GM12878 (cell line): ENCODE results near the gene N4BP3. TPM values are rescaled to one million over a fixed set of nuclear protein-coding genes. Genes with fewer than 3 reads are reported as not detected.

Source experiments
- ATAC-seq: fragments of 200-7000 bp; cut with Tn5 transposase; 3 replicates; pipeline ENCODE4 v1.9.1; 2020; ENCODE audit warnings: mild to moderate bottlenecking, moderate library complexity
- BruUV-seq: library from RNA; stranded (reverse); fragments of 400-500 nt; replicated peaks from 2 replicates; lab custom pipeline; 2021; lab: Mats Ljungman, UMichigan
- CTCF ChIA-PET: fragments of 300-600 bp; sonication (Branson Sonifier 250); formaldehyde crosslinking; extraction: SDS; loops from one replicate; lab custom pipeline; 2021; ENCODE audit warnings: inconsistent platforms; lab: Yijun Ruan, JAX
- POLR2A ChIA-PET: fragments of 350-600 bp; formaldehyde crosslinking; extraction: SDS; loops from one replicate; lab custom pipeline; 2021; ENCODE audit warnings: inconsistent platforms; lab: Charles Lee
- RAD21 ChIA-PET: fragments of 300-600 bp; sonication (Branson Sonifier 250); formaldehyde crosslinking; loops from one replicate; lab custom pipeline; 2023; ENCODE audit warnings: antibody characterized with exemption; ENCODE audit not compliant: unreplicated experiment; lab: Charles Lee
- SMC1A ChIA-PET: fragments of 300-600 bp; sonication (Branson Sonifier 250); formaldehyde crosslinking; loops from one replicate; lab custom pipeline; 2023; ENCODE audit not compliant: unreplicated experiment, uncharacterized antibody; lab: Charles Lee
- DNase-seq: peaks from one replicate; pipeline ENCODE4 v3.0.0-alpha.2; 2011; ENCODE audit warnings: low read depth, low spot score
- FAIRE-seq: peaks from 3 replicates; lab custom pipeline; 2011; peaks lifted over from hg19 to GRCh38; lab: Jason Lieb, UNC
- H2AFZ ChIP-seq: 2 replicates; pipeline ENCODE4 v1.6.0; 2011; ENCODE audit warnings: low read depth, low read length, control low read depth; ENCODE audit not compliant: control insufficient read depth
- H3K27ac ChIP-seq: 2 replicates; pipeline ENCODE4 v1.5.1; 2011; ENCODE audit warnings: control low read depth; ENCODE audit not compliant: control insufficient read depth, insufficient read depth
- H3K27me3 ChIP-seq, 2 experiments: replicated peaks in 1 of 2; 2 replicates each; pipeline versions ENCODE4 v1.6.0 to v1.6.1; 2011; ENCODE audit warnings: low read length in 1 of 2; ENCODE audit not compliant: control insufficient read depth in 2 of 2, insufficient read depth in 2 of 2
- H3K36me3 ChIP-seq, 2 experiments: 2 replicates each; pipeline ENCODE4 v1.5.1; 2011; ENCODE audit warnings: low read length in 1 of 2; ENCODE audit not compliant: control insufficient read depth in 2 of 2, insufficient read depth in 2 of 2
- H3K4me1 ChIP-seq: 2 replicates; pipeline ENCODE4 v1.6.1; 2011; ENCODE audit warnings: mild to moderate bottlenecking, low read length, moderate library complexity, mixed read lengths; ENCODE audit not compliant: control insufficient read depth, insufficient read depth
- H3K4me2 ChIP-seq: 2 replicates; pipeline ENCODE4 v1.6.0; 2011; ENCODE audit warnings: control low read depth; ENCODE audit not compliant: control insufficient read depth, insufficient read depth
- H3K4me3 ChIP-seq: fragments of 200-600 bp; sonication (generic); 2 replicates; pipeline ENCODE4 v1.5.1; 2016
- H3K79me2 ChIP-seq: 2 replicates; pipeline ENCODE4 v1.6.0; 2011; ENCODE audit warnings: low read length; ENCODE audit not compliant: control insufficient read depth, insufficient read depth
- H3K9ac ChIP-seq: 2 replicates; pipeline ENCODE4 v1.8.0; 2011; ENCODE audit warnings: low read length, control low read depth, mixed read lengths; ENCODE audit not compliant: control insufficient read depth, insufficient read depth
- H3K9me3 ChIP-seq: replicated peaks from 3 replicates; pipeline ENCODE4 v1.5.1; 2011; ENCODE audit warnings: mild to moderate bottlenecking, low read length; ENCODE audit not compliant: control insufficient read depth, insufficient read depth
- H4K20me1 ChIP-seq: 2 replicates; pipeline ENCODE4 v1.6.0; 2011; ENCODE audit not compliant: control insufficient read depth, insufficient read depth
- BRCA1 ChIP-seq: IDR thresholded peaks from 2 replicates; pipeline ENCODE4 v1.6.1; 2011; ENCODE audit warnings: low read depth, low read length, improper control_type of control experiment
- CEBPB ChIP-seq, 2 experiments: fragments of 150-350 bp in 1 of 2; IDR thresholded peaks; 2 replicates each; pipeline ENCODE4 v1.6.1; 2012 to 2014; ENCODE audit warnings: low read depth in 2 of 2, low read length in 2 of 2, borderline replicate concordance in 1 of 2, inconsistent platforms in 1 of 2
- CHD1 ChIP-seq: IDR thresholded peaks from 2 replicates; pipeline ENCODE4 v1.6.1; 2012; ENCODE audit warnings: low read depth, low read length, improper control_type of control experiment
- GABPA ChIP-seq: IDR thresholded peaks from 2 replicates; pipeline ENCODE4 v1.6.1; 2014; ENCODE audit warnings: antibody characterized with exemption, low read depth, mild to moderate bottlenecking, inconsistent platforms
- MEF2B ChIP-seq: fragments of 450-650 bp; IDR thresholded peaks from 2 replicates; pipeline ENCODE4 v1.6.1; 2018; ENCODE audit warnings: mild to moderate bottlenecking, moderate library complexity; ENCODE audit not compliant: partially characterized antibody, poor library complexity, severe bottlenecking
- MYC ChIP-seq: IDR thresholded peaks from 2 replicates; pipeline ENCODE4 v1.6.1; 2011; ENCODE audit warnings: mild to moderate bottlenecking, low read length, moderate library complexity, inconsistent platforms; ENCODE audit not compliant: insufficient read depth, insufficient replicate concordance, insufficient read length, severe bottlenecking
- SIX5 ChIP-seq: IDR thresholded peaks from 2 replicates; pipeline ENCODE4 v1.6.1; 2011; ENCODE audit warnings: mild to moderate bottlenecking, low read depth, low read length, moderate library complexity; ENCODE audit not compliant: severe bottlenecking
- TCF12 ChIP-seq: IDR thresholded peaks from 2 replicates; pipeline ENCODE4 v1.6.1; 2011; ENCODE audit warnings: low read depth, mild to moderate bottlenecking, low read length
- ZBED1 ChIP-seq: IDR thresholded peaks from 2 replicates; pipeline ENCODE4 v1.6.1; 2016; ENCODE audit warnings: borderline replicate concordance
- WGBS: methylation state at CpG from one replicate; pipeline ENCODE4 v1.1.6; 2016; ENCODE audit warnings: low lambda C conversion rate; ENCODE audit not compliant: insufficient replicate concordance, insufficient coverage; ENCODE audit errors: missing lambda C conversion rate; 5-methylcytosine and 5-hydroxymethylcytosine counted together
- in situ Hi-C: fragments of 300-500 bp; cut with MboI; formaldehyde crosslinking; loops from 9 replicates; pipeline ENCODE4 v1.14.3; 2018; ENCODE audit warnings: mixed read lengths
- intact Hi-C: fragments of 100-400 bp; cut with micrococcal nuclease; formaldehyde crosslinking; loops from one replicate; pipeline ENCODE4 v1.14.2; 2022; ENCODE audit not compliant: unreplicated experiment
- polyA plus RNA-seq, 11 experiments: library from polyadenylated mRNA; depleted of rRNA in 4 of 11; unstranded in 6 of 11; stranded (reverse) in 5 of 11; fragments of >200 nt; fragmentation: Nextera tagmentation in 4 of 11; fragmentation: Illumina TruSeq in 1 of 11; extraction: Ambion mirVana in 4 of 11; extraction: Trizol in 1 of 11; gene quantifications; 1 replicate in 1 of 11; 2 replicates in 10 of 11; pipeline versions ENCODE4 v1.2.1 to v1.2.3, GENCODE V29; 2011 to 2016; ENCODE audit warnings: inconsistent platforms in 2 of 11, missing spikeins in 2 of 11, low read depth in 1 of 11
- total RNA-seq, 4 experiments: library from RNA; depleted of rRNA in 3 of 4; stranded (reverse); fragments of >200 nt in 3 of 4; fragmentation: Illumina TruSeq in 1 of 4; extraction: Trizol in 1 of 4; gene quantifications; 2 replicates each; pipeline versions ENCODE4 v1.2.1 to v1.2.3, GENCODE V29; 2013 to 2021
- TF ChIP-seq, protein P1 (sequence below), 3 experiments: IDR thresholded peaks in 2 of 3; conservative IDR thresholded peaks in 1 of 3; 2 replicates each; pipeline ENCODE4 v1.5.1; 2011; ENCODE audit warnings: low read depth in 3 of 3, low read length in 3 of 3, mild to moderate bottlenecking in 3 of 3, control low read depth in 2 of 3, moderate library complexity in 2 of 3, inconsistent platforms in 1 of 3, mixed read lengths in 1 of 3; ENCODE audit not compliant: control insufficient read depth in 2 of 3, insufficient read depth in 1 of 3; ENCODE audit errors: extremely low read depth in 1 of 3

The N4BP3 gene
- total and polyA plus RNA-seq, 10 of the 15 experiments (the other 5 are each of a cell fraction or from before 2014, with no cell fraction given): 0.06 to 13.0 (median 4.3) TPM

DNA sequence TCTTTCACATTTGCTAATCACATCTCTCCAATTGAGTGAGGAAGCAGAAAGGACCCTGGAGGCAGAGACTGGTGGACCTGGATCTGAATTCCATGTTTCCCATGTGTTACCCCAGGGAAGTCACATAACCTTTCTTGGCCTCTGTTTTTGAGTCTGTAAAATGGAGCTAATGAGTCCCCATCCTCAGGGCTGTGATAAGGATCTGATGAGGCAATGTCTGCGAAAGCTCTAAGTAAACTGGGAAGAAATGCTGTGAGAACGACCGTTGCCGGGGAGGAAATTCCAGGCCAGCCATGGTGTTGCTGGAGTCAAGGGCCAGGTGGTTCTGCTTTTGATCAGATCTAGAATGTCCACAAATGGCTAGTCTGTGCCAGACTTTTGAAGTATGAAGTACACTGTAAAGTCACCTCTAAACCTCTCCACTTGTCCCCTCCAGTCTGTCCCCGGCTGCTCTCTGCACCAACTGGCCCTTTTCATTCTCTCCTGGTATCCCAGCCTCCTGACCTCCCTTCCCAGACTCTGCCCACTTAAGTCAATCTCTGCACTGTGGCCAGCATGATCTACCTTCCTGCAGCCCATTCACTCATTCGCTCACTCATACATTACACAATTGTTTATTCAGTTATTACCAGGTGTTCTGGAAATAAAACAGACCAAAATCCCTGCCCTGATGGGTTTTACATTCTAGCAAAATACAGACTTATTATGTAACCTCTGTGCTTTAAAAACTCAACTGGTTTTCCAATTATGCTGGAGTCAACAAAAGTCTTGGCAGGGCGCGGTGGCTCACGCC is 32.5 kb upstream of the N4BP3 start:
- no TSS peak for BruUV-seq
- H3K27me3 ChIP-seq: no peaks in the 10 kb centered on the region
- H3K79me2 ChIP-seq: no peaks in the 10 kb centered on the region
- 80% methylated on average over 9 of the region's 9 CpGs for WGBS
- TF ChIP-seq SIX5 (no peak), MEF2B (no peak), GABPA (no peak), ZBED1 (no peak)
- TF ChIP-seq, all 136 proteins: peak for 0
- Histone ChIP-seq H3K36me3 (no peaks in the 10 kb centered on the region), H3K27ac (no peak overlapping the region), H3K9ac (no peak overlapping the region), H3K4me1 (no peaks in the 10 kb centered on the region; the same call in 1 of the 2 replicates), H2AFZ (no peak overlapping the region), H3K4me2 (no peak overlapping the region), H3K9me3 (no peaks in the 10 kb centered on the region), H4K20me1 (no peaks in the 10 kb centered on the region), H3K4me3 (no peak overlapping the region)
- CTCF ChIA-PET: interaction anchor here (0.8 to 9.1 kb wide), 2 partner anchors 65 to 67 kb away, joined by 3 to 183 read pairs; partner anchors contain the start of gene NHP2
- intact Hi-C loops (no loop called here), in situ Hi-C loops (no loop called here)
- ATAC-seq (no peak), FAIRE-seq (no peak), DNase-seq (no peak)
- SMC1A ChIA-PET: no interaction called here
- RAD21 ChIA-PET: no interaction called here
- POLR2A ChIA-PET: no interaction called here

- Histone ChIP-seq H3K27ac (no peak overlapping the region), H3K27me3 (no peaks in the 10 kb centered on the region), H3K9me3 (no peaks in the 10 kb centered on the region), H3K4me1 (no peaks in the 10 kb centered on the region), H2AFZ (no peak overlapping the region), H3K4me2 (no peak overlapping the region), H3K79me2 (no peaks in the 10 kb centered on the region), H4K20me1 (no peaks in the 10 kb centered on the region), H3K36me3 (no peaks in the 10 kb centered on the region), H3K9ac (no peak overlapping the region), H3K4me3 (no peak overlapping the region)
- ChIA-PET SMC1A (no interaction called here), RAD21 (no interaction called here), POLR2A (no interaction called here), CTCF (interaction anchor here (0.8 kb wide), 1 partner anchor 64 kb away, joined by 3 read pairs; no protein-coding TSS in a partner anchor)
- 48% methylated on average over 12 of the region's 12 CpGs for WGBS
- in situ Hi-C loops: no loop called here
- FAIRE-seq: no peak
- DNase-seq: no peak
- no peak for ATAC-seq
- intact Hi-C loops: no loop called here
- no TSS peak for BruUV-seq
- TF ChIP-seq BRCA1 (no peak), CEBPB (IDR thresholded peaks at IDR 0.05; ENCODE audit: borderline replicate concordance in 1 of 2, low read depth in 2 of 2, low read length in 2 of 2) (no peak), CHD1 (no peak), TCF12 (no peak), MYC (no peak)
- TF ChIP-seq, protein P1, sequence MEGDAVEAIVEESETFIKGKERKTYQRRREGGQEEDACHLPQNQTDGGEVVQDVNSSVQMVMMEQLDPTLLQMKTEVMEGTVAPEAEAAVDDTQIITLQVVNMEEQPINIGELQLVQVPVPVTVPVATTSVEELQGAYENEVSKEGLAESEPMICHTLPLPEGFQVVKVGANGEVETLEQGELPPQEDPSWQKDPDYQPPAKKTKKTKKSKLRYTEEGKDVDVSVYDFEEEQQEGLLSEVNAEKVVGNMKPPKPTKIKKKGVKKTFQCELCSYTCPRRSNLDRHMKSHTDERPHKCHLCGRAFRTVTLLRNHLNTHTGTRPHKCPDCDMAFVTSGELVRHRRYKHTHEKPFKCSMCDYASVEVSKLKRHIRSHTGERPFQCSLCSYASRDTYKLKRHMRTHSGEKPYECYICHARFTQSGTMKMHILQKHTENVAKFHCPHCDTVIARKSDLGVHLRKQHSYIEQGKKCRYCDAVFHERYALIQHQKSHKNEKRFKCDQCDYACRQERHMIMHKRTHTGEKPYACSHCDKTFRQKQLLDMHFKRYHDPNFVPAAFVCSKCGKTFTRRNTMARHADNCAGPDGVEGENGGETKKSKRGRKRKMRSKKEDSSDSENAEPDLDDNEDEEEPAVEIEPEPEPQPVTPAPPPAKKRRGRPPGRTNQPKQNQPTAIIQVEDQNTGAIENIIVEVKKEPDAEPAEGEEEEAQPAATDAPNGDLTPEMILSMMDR (IDR thresholded peaks at IDR 0.05 in 2 of 3, conservative IDR thresholded peaks at IDR 0.05 in 1 of 3; ENCODE audit: control insufficient read depth in 2 of 3, extremely low read depth in 1 of 3, insufficient read depth in 1 of 3, low read depth in 3 of 3, low read length in 3 of 3): no peak
Observed at GRCh38 chr5:178081571-178082243, 31.6 kb upstream of the N4BP3 start.
